Hepatic stellate cell (primary cell): ENCODE measurements around the gene EPB41L2.
A peak's percentile ranks its signal among the peaks of the same experiment; 100 is the strongest.

Experiments
- DNase-seq: peaks from one replicate; pipeline ENCODE4 v3.0.0; 2011; ENCODE audit warnings: low spot score

Gene EPB41L2

DNA sequence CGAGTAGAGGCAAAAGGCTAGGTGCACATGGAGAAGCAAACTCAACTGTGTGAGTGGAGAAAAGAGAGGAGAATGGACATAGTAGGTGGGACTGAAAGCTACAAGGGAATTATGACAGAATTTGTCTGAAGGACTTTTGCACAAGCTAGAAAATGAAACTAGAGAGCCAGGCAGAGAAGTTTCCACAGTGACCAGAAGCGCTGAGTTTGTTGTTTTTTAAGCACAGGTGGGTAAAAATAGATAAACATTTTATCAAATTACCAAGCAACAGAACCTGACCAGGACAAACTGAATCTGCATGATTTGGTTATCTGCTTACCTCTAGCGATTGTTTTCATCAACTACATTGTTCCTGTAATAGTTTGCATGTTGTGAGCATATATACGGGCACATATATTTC is 197.3 kb downstream of the EPB41L2 start:
- DNase-seq: no peak

- DNase-seq: no peak
Measured at GRCh38 chr6:130864344-130864743, 198.7 kb downstream of the EPB41L2 start.

- no peak for DNase-seq
Measured at GRCh38 chr6:130863415-130864230, 199.4 kb downstream of the EPB41L2 start.

DNA sequence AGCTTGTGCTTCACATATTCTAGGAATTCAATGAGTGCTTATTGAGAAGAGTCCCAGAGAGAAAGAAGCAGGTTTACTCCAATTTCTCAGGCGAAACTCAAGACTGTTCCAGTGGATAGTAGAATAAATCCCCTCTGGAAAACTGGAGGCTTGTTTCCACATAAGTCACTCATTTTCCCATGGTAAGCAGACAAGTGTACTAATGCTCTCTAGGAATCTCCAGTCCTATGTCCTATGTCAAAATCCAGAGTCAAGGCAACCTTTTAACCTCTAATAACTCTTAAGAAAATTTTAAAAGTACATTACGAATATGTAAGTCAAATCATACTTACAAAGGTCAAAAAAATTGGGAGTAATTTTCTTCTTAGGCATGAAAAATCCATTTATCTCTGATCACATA is 200.7 kb downstream of the EPB41L2 start:
- DNase-seq: no peak

- DNase-seq: no peak
Measured at GRCh38 chr6:130859161-130859867, 203.7 kb downstream of the EPB41L2 start.

- DNase-seq: no peak
Measured at GRCh38 chr6:130858498-130859160, 204.4 kb downstream of the EPB41L2 start.

GRCh38 chr6:130858054-130858453 is 205.0 kb downstream of the EPB41L2 start:
- no peak for DNase-seq

DNA sequence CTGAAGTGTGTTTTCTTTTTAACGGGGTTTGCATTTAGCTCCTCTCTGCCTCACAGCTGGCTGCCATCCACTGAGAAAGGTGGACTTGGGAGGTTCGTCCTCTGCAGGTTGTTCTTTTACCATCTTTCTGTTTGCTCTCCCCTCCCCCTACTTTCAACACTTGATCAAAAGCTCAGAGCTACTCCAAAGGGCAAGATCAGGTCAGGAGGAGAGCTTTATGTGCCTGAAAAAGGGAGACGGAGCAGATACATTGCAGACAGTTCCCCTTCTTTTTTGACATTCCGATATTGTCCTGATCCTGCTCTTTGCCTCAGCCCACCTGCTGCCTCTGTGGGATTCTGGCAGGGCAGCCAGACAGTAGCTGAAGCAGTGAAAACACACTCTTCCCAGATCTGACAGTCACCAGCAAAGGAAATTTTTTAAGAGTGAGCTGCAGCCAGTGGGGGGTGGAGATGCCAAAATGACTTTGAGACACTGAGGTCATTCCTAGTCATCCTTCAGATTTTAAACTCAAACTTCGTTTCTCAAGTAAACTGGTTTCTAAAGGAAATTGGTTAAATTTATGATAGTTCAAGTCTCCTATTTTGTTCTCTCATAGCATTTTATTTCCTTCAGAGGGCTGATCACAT is 209.4 kb downstream of the EPB41L2 start:
- peak; percentile 59 for DNase-seq

DNA sequence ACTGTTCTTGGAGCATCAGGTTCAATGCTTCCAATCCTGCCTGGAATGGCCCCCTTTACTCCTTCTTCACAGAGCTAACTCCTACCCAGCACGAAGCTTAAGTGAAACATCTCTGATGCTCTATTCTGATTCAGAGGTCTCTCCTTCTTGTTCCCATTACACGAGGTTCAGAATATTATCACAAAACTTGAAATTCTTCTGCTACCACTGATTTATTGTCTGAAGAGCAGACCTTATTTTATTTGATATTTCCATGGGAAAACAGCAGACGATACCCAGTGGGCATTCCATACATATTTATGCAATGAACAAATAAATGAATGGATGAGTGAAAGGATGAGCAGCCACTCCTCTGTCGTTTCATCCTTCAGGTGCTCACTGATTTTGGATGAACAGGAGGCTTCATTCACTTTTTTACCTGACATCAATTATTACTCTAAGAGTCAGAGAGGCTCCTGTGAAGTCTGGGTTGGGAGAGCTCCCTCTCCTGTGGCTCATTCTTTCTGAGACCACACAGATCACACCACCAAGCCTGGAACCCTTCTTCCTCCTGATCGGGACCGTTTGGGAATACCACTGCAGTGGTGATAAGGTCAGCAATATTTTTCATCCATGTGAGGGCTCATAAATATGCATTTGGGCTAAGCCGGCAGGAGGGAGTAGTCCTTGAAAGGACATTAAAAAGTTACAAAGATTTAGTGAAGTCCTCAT is 210.0 kb downstream of the EPB41L2 start:
- DNase-seq: no peak

GRCh38 chr6:130851026-130851425 is 212.0 kb downstream of the EPB41L2 start:
- DNase-seq: no peak

- DNase-seq: no peak
Measured at GRCh38 chr6:130849594-130849993, 213.5 kb downstream of the EPB41L2 start.

DNA sequence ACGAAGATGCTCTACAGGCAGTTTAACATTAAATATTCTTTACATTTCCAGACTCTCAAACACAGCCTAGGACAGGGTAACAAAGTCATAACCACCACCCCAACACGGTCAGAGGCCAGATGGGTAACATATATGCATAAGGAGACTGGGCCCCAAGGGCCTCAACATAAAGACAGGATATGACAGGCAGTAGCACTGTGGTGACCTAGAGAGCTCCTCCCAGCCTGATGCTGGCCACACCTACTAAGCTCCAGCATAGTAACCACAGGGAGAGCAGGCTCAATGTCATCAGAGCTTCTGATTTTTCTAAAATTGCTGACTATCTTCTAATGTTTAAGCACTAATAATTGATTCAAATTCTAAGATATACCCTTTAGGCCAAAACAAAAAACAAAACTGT is 214.1 kb downstream of the EPB41L2 start:
- no peak for DNase-seq

GRCh38 chr6:130847001-130847910 is 215.8 kb downstream of the EPB41L2 start:
- DNase-seq: no peak

GRCh38 chr6:130846501-130846900 is 216.5 kb downstream of the EPB41L2 start:
- DNase-seq: no peak

GRCh38 chr6:130843575-130844320 is 219.3 kb downstream of the EPB41L2 start:
- peak; percentile 25 for DNase-seq

- DNase-seq: no peak
Measured at GRCh38 chr6:130841128-130841728, 221.8 kb downstream of the EPB41L2 start.

- no peak for DNase-seq
Measured at GRCh38 chr6:130840050-130840449, 223.0 kb downstream of the EPB41L2 start.

DNA sequence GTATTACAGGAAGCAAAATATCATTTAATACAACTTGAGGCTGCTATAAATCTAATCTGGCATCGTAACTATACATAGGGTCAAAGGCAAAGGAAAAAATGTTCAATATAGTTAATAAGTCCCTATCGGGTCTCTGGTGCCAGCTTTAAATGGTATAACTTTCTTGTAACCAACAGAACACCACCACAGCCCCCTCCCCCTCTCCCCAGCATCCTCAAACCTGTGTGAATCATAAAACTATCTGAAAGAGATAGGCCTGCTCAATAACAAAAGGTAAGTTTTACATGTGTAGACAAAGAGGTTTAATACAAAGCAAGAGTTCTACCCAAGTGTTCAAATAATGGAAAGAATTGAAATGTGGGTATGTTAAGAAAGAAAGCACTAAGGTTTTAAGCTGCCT is 223.7 kb downstream of the EPB41L2 start:
- no peak for DNase-seq

DNA sequence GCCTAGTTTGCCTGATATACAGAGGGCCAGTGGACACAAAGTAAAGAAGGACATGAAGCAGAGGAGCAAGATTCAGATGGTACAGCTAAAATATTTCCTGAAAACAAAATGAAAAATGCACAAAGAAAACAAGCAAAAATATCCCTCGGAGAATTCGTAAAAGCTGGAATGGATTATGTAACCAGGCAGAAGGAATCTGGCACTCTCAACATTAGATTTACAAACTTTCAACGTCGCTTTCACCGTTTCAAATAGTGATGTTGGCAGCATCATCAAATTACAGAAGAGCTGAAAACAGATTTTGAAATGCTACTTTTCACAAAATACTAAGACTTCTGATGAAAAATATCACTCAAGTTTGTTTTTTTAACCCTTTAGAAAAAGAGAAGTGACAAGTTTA is 224.1 kb downstream of the EPB41L2 start:
- DNase-seq: no peak
